ENCODE data around the gene NR2F1. TPM values are rescaled to one million over a fixed set of nuclear protein-coding genes. Genes with fewer than 3 reads are reported as not detected.
A peak's percentile ranks its signal among the peaks of the same experiment; 100 is the strongest.

NR2F1 gene
- total and polyA plus RNA-seq, 2 donors = 0.94 to 2.3 TPM

- Histone ChIP-seq H3K27ac (ENCODE audit: low read depth in 1 of 2, low read length in 1 of 2) (no peak overlapping the region), H3K36me3 (ENCODE audit: control insufficient read depth in 2 of 2, insufficient read depth in 2 of 2, low read length in 1 of 2) (no peaks in the 10 kb centered on the region), H3K4me3 (ENCODE audit: low read length in 2 of 2) (peak overlapping the region; percentile 57 to 60), H3K27me3 (ENCODE audit: control insufficient read depth in 2 of 2, insufficient read depth in 1 of 2, low read length in 1 of 2) (peaks cover 13 to 65% of the 10 kb centered on the region in 2 donors), H3K4me1 (ENCODE audit: control insufficient read depth in 2 of 2, insufficient read depth in 2 of 2, low read length in 2 of 2) (peaks cover 3 to 7% of the 10 kb centered on the region in 2 donors), H3K9me3 (ENCODE audit: control insufficient read depth in 2 of 2, insufficient read depth in 1 of 2, low read length in 1 of 2) (no peaks in the 10 kb centered on the region)
- under 1% methylated on average over 75 of the region's 75 CpGs for WGBS
- peak in 4 of 9 donors; percentile 34 to 73 (median 48) for DNase-seq (ENCODE audit: low read depth in 6 of 9, low spot score in 9 of 9)
Observed at GRCh38 chr5:93620487-93621326, 37.7 kb downstream of the NR2F1 start.

- peak in 1 of 9 donors; percentile 38 for DNase-seq (ENCODE audit: low read depth in 6 of 9, low spot score in 9 of 9)
- WGBS = 4% methylated on average over 41 of the region's 41 CpGs
- H3K4me3 ChIP-seq (ENCODE audit: low read length in 2 of 2) = peak overlapping the region; percentile 57 to 60
- H3K27me3 ChIP-seq (ENCODE audit: control insufficient read depth in 2 of 2, insufficient read depth in 1 of 2, low read length in 1 of 2) = peaks cover 13 to 58% of the 10 kb centered on the region in 2 donors
- no peaks in the 10 kb centered on the region for H3K36me3 ChIP-seq (ENCODE audit: control insufficient read depth in 2 of 2, insufficient read depth in 2 of 2, low read length in 1 of 2)
- no peak overlapping the region for H3K27ac ChIP-seq (ENCODE audit: low read depth in 1 of 2, low read length in 1 of 2)
- H3K9me3 ChIP-seq (ENCODE audit: control insufficient read depth in 2 of 2, insufficient read depth in 1 of 2, low read length in 1 of 2) = no peaks in the 10 kb centered on the region
- H3K4me1 ChIP-seq (ENCODE audit: control insufficient read depth in 2 of 2, insufficient read depth in 2 of 2, low read length in 2 of 2) = peaks cover 3 to 7% of the 10 kb centered on the region in 2 donors
Observed at GRCh38 chr5:93621327-93621798, 38.3 kb downstream of the NR2F1 start.

- DNase-seq (ENCODE audit: low read depth in 6 of 9, low spot score in 9 of 9) = no peak
- 72% methylated on average over 4 of the region's 4 CpGs for WGBS
- Histone ChIP-seq H3K27ac (ENCODE audit: low read depth in 1 of 2, low read length in 1 of 2) (no peak overlapping the region), H3K4me1 (ENCODE audit: control insufficient read depth in 2 of 2, insufficient read depth in 2 of 2, low read length in 2 of 2) (peaks cover 3 to 7% of the 10 kb centered on the region in 2 donors), H3K4me3 (ENCODE audit: low read length in 2 of 2) (no peak overlapping the region), H3K9me3 (ENCODE audit: control insufficient read depth in 2 of 2, insufficient read depth in 1 of 2, low read length in 1 of 2) (no peaks in the 10 kb centered on the region), H3K27me3 (ENCODE audit: control insufficient read depth in 2 of 2, insufficient read depth in 1 of 2, low read length in 1 of 2) (peaks cover 10 to 50% of the 10 kb centered on the region in 2 donors), H3K36me3 (ENCODE audit: control insufficient read depth in 2 of 2, insufficient read depth in 2 of 2, low read length in 1 of 2) (no peaks in the 10 kb centered on the region)
Observed at GRCh38 chr5:93622240-93622885, 39.3 kb downstream of the NR2F1 start.

- 81% methylated on average over 4 of the region's 4 CpGs for WGBS
- H3K4me1 ChIP-seq (ENCODE audit: control insufficient read depth in 2 of 2, insufficient read depth in 2 of 2, low read length in 2 of 2) = peaks cover 3 to 7% of the 10 kb centered on the region in 2 donors
- peaks cover 10 to 46% of the 10 kb centered on the region in 2 donors for H3K27me3 ChIP-seq (ENCODE audit: control insufficient read depth in 2 of 2, insufficient read depth in 1 of 2, low read length in 1 of 2)
- no peak for DNase-seq (ENCODE audit: low read depth in 6 of 9, low spot score in 9 of 9)
- H3K36me3 ChIP-seq (ENCODE audit: control insufficient read depth in 2 of 2, insufficient read depth in 2 of 2, low read length in 1 of 2) = no peaks in the 10 kb centered on the region
- no peaks in the 10 kb centered on the region for H3K9me3 ChIP-seq (ENCODE audit: control insufficient read depth in 2 of 2, insufficient read depth in 1 of 2, low read length in 1 of 2)
- no peak overlapping the region for H3K4me3 ChIP-seq (ENCODE audit: low read length in 2 of 2)
- H3K27ac ChIP-seq (ENCODE audit: low read depth in 1 of 2, low read length in 1 of 2) = no peak overlapping the region
Observed at GRCh38 chr5:93623153-93623552, 40.1 kb downstream of the NR2F1 start.

GRCh38 chr5:93626801-93627200 lies 43.8 kb downstream of the NR2F1 start:
- Histone ChIP-seq H3K4me3 (ENCODE audit: low read length in 2 of 2) (no peak overlapping the region), H3K4me1 (ENCODE audit: control insufficient read depth in 2 of 2, insufficient read depth in 2 of 2, low read length in 2 of 2) (no peaks in the 10 kb centered on the region), H3K9me3 (ENCODE audit: control insufficient read depth in 2 of 2, insufficient read depth in 1 of 2, low read length in 1 of 2) (no peaks in the 10 kb centered on the region), H3K27ac (ENCODE audit: low read depth in 1 of 2, low read length in 1 of 2) (no peak overlapping the region), H3K27me3 (ENCODE audit: control insufficient read depth in 2 of 2, insufficient read depth in 1 of 2, low read length in 1 of 2) (peaks cover 2 to 14% of the 10 kb centered on the region in 2 donors), H3K36me3 (ENCODE audit: control insufficient read depth in 2 of 2, insufficient read depth in 2 of 2, low read length in 1 of 2) (no peaks in the 10 kb centered on the region)
- no peak for DNase-seq (ENCODE audit: low read depth in 6 of 9, low spot score in 9 of 9)

- H3K27me3 ChIP-seq (ENCODE audit: control insufficient read depth in 2 of 2, insufficient read depth in 1 of 2, low read length in 1 of 2) = no peaks in the 10 kb centered on the region
- H3K36me3 ChIP-seq (ENCODE audit: control insufficient read depth in 2 of 2, insufficient read depth in 2 of 2, low read length in 1 of 2) = no peaks in the 10 kb centered on the region
- H3K4me1 ChIP-seq (ENCODE audit: control insufficient read depth in 2 of 2, insufficient read depth in 2 of 2, low read length in 2 of 2) = no peaks in the 10 kb centered on the region
- 93% methylated on average over 4 of the region's 4 CpGs for WGBS
- no peak overlapping the region for H3K27ac ChIP-seq (ENCODE audit: low read depth in 1 of 2, low read length in 1 of 2)
- H3K4me3 ChIP-seq (ENCODE audit: low read length in 2 of 2) = no peak overlapping the region
- H3K9me3 ChIP-seq (ENCODE audit: control insufficient read depth in 2 of 2, insufficient read depth in 1 of 2, low read length in 1 of 2) = no peaks in the 10 kb centered on the region
- DNase-seq (ENCODE audit: low read depth in 6 of 9, low spot score in 9 of 9) = no peak
Observed at GRCh38 chr5:93632327-93632726, 49.3 kb downstream of the NR2F1 start.

- no peaks in the 10 kb centered on the region for H3K4me1 ChIP-seq (ENCODE audit: control insufficient read depth in 2 of 2, insufficient read depth in 2 of 2, low read length in 2 of 2)
- H3K36me3 ChIP-seq (ENCODE audit: control insufficient read depth in 2 of 2, insufficient read depth in 2 of 2, low read length in 1 of 2) = no peaks in the 10 kb centered on the region
- H3K4me3 ChIP-seq (ENCODE audit: low read length in 2 of 2) = no peak overlapping the region
- no peak overlapping the region for H3K27ac ChIP-seq (ENCODE audit: low read depth in 1 of 2, low read length in 1 of 2)
- no peaks in the 10 kb centered on the region for H3K27me3 ChIP-seq (ENCODE audit: control insufficient read depth in 2 of 2, insufficient read depth in 1 of 2, low read length in 1 of 2)
- no peak for DNase-seq (ENCODE audit: low read depth in 6 of 9, low spot score in 9 of 9)
- no peaks in the 10 kb centered on the region for H3K9me3 ChIP-seq (ENCODE audit: control insufficient read depth in 2 of 2, insufficient read depth in 1 of 2, low read length in 1 of 2)
Observed at GRCh38 chr5:93635991-93636390, 53.0 kb downstream of the NR2F1 start.

GRCh38 chr5:93636837-93637236 lies 53.8 kb downstream of the NR2F1 start:
- H3K4me3 ChIP-seq (ENCODE audit: low read length in 2 of 2) = no peak overlapping the region
- H3K9me3 ChIP-seq (ENCODE audit: control insufficient read depth in 2 of 2, insufficient read depth in 1 of 2, low read length in 1 of 2) = no peaks in the 10 kb centered on the region
- no peaks in the 10 kb centered on the region for H3K36me3 ChIP-seq (ENCODE audit: control insufficient read depth in 2 of 2, insufficient read depth in 2 of 2, low read length in 1 of 2)
- 65% methylated on average over 1 of the region's 1 CpG for WGBS
- H3K4me1 ChIP-seq (ENCODE audit: control insufficient read depth in 2 of 2, insufficient read depth in 2 of 2, low read length in 2 of 2) = no peaks in the 10 kb centered on the region
- DNase-seq (ENCODE audit: low read depth in 6 of 9, low spot score in 9 of 9) = no peak
- no peaks in the 10 kb centered on the region for H3K27me3 ChIP-seq (ENCODE audit: control insufficient read depth in 2 of 2, insufficient read depth in 1 of 2, low read length in 1 of 2)
- no peak overlapping the region for H3K27ac ChIP-seq (ENCODE audit: low read depth in 1 of 2, low read length in 1 of 2)

- Histone ChIP-seq H3K27me3 (ENCODE audit: control insufficient read depth in 2 of 2, insufficient read depth in 1 of 2, low read length in 1 of 2) (no peaks in the 10 kb centered on the region), H3K4me1 (ENCODE audit: control insufficient read depth in 2 of 2, insufficient read depth in 2 of 2, low read length in 2 of 2) (no peaks in the 10 kb centered on the region), H3K4me3 (ENCODE audit: low read length in 2 of 2) (no peak overlapping the region), H3K9me3 (ENCODE audit: control insufficient read depth in 2 of 2, insufficient read depth in 1 of 2, low read length in 1 of 2) (no peaks in the 10 kb centered on the region), H3K36me3 (ENCODE audit: control insufficient read depth in 2 of 2, insufficient read depth in 2 of 2, low read length in 1 of 2) (no peaks in the 10 kb centered on the region), H3K27ac (ENCODE audit: low read depth in 1 of 2, low read length in 1 of 2) (no peak overlapping the region)
- 95% methylated on average over 2 of the region's 2 CpGs for WGBS
- DNase-seq (ENCODE audit: low read depth in 6 of 9, low spot score in 9 of 9) = no peak
Observed at GRCh38 chr5:93637697-93638096, 54.7 kb downstream of the NR2F1 start.
